Vagina (tissue), 2 donors: ENCODE data around the gene CAMK4.

Source experiments
- POLR2A ChIP-seq, 2 donors: fragments of 450-650 bp; IDR thresholded peaks; one replicate each; pipeline ENCODE4 v1.6.1; 2017; ENCODE audit warnings: antibody characterized with exemption in 2 of 2, mild to moderate bottlenecking in 2 of 2, moderate library complexity in 2 of 2
- TF ChIP-seq, protein P1 (sequence below), 3 experiments: fragments of 450-650 bp in 2 of 3; fragments of 200-600 bp in 1 of 3; sonication (generic) in 1 of 3; IDR thresholded peaks; one replicate each; pipeline ENCODE4 v1.5.1; 2017 to 2019; ENCODE audit warnings: antibody characterized with exemption in 3 of 3, mild to moderate bottlenecking in 2 of 3, moderate library complexity in 2 of 3

DNA sequence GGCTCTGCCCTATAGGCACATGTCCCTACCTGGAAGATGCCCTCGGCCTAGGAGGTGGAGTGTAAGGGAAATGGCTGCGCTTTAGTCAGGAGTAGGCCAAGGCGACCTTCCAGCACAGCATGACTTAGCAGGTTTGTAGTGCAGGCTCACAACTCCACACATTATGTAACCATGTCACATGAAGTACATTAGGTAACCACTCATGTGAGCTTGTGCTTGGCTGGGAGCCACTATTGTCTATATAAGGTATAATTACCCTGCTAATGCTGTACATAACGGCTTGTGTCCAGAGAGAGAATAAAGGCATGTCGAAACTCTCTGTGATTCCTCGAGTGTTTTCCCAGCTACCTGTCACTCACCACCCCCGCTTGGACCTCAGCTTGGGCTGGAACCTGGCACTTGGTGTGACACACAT, 74.9 kb downstream of the CAMK4 start:
- TF ChIP-seq POLR2A (IDR thresholded peaks at IDR 0.05), result no peak
- TF ChIP-seq, protein P1, sequence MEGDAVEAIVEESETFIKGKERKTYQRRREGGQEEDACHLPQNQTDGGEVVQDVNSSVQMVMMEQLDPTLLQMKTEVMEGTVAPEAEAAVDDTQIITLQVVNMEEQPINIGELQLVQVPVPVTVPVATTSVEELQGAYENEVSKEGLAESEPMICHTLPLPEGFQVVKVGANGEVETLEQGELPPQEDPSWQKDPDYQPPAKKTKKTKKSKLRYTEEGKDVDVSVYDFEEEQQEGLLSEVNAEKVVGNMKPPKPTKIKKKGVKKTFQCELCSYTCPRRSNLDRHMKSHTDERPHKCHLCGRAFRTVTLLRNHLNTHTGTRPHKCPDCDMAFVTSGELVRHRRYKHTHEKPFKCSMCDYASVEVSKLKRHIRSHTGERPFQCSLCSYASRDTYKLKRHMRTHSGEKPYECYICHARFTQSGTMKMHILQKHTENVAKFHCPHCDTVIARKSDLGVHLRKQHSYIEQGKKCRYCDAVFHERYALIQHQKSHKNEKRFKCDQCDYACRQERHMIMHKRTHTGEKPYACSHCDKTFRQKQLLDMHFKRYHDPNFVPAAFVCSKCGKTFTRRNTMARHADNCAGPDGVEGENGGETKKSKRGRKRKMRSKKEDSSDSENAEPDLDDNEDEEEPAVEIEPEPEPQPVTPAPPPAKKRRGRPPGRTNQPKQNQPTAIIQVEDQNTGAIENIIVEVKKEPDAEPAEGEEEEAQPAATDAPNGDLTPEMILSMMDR (IDR thresholded peaks at IDR 0.05), result no peak
